ENCODE measurements around the gene REST.
A peak's percentile ranks its signal among the peaks of the same experiment; 100 is the strongest.
"Not testable (repeated sequence)": the region's sequence is repeated elsewhere in the genome, so short reads cannot be mapped to it uniquely, and the experiment has no call there.

REST gene

GRCh38 chr4:56910172-56910967, 2.7 kb downstream of the REST start:
- DNase-seq: no peak

GRCh38 chr4:56914336-56914735, 6.6 kb downstream of the REST start:
- DNase-seq: no peak

- not testable (repeated sequence) for DNase-seq
Measured at GRCh38 chr4:56914977-56915376, 7.3 kb downstream of the REST start.

- DNase-seq: no peak
Measured at GRCh38 chr4:56927196-56927595, 19.5 kb downstream of the REST start.

GRCh38 chr4:56930638-56931037, 22.9 kb downstream of the REST start:
- DNase-seq: no peak

- DNase-seq: no peak
Measured at GRCh38 chr4:56931924-56932323, 24.2 kb downstream of the REST start.

- DNase-seq: no peak
Measured at GRCh38 chr4:56937262-56937661, 29.6 kb downstream of the REST start.

- DNase-seq: not testable (repeated sequence)
Measured at GRCh38 chr4:56939826-56940225, 32.1 kb downstream of the REST start.

GRCh38 chr4:56940403-56940802, 32.7 kb downstream of the REST start:
- no peak for DNase-seq

GRCh38 chr4:56940971-56941370, 33.3 kb downstream of the REST start:
- DNase-seq: no peak

GRCh38 chr4:56941403-56941802, 33.7 kb downstream of the REST start:
- DNase-seq: no peak

- DNase-seq: no peak
Measured at GRCh38 chr4:56953680-56954520, 46.2 kb downstream of the REST start.

GRCh38 chr4:56958111-56958517, 50.4 kb downstream of the REST start:
- DNase-seq: no peak

- no peak for DNase-seq
Measured at GRCh38 chr4:56959100-56959499, 51.4 kb downstream of the REST start.

GRCh38 chr4:56961107-56961500, 53.4 kb downstream of the REST start:
- DNase-seq: no peak

GRCh38 chr4:56971383-56971782, 63.7 kb downstream of the REST start:
- DNase-seq: no peak

- no peak for DNase-seq
Measured at GRCh38 chr4:56972389-56972788, 64.7 kb downstream of the REST start.

GRCh38 chr4:56972809-56973208, 65.1 kb downstream of the REST start:
- DNase-seq: no peak

- no peak for DNase-seq
Measured at GRCh38 chr4:56973336-56973735, 65.6 kb downstream of the REST start.

- no peak for DNase-seq
Measured at GRCh38 chr4:56976283-56976836, 68.7 kb downstream of the REST start.

GRCh38 chr4:56976837-56977320, 69.2 kb downstream of the REST start:
- no peak for DNase-seq

GRCh38 chr4:56977321-56978012, 69.8 kb downstream of the REST start, which contains the start of gene NOA1:
Gene NOA1 (minus strand): TSS chr4:56977606. CDS start chr4:56977585, 21 bp downstream.
- DNase-seq: peak; percentile 87

- DNase-seq: peak; percentile 51
Measured at GRCh38 chr4:56978750-56979303, 71.1 kb downstream of the REST start, which contains the start of gene POLR2B. Gene POLR2B (plus strand): TSS chr4:56978896. CDS start chr4:56978986, 90 bp downstream.
